Measurements from ENCODE around the gene NF2.

The NF2 gene

DNA sequence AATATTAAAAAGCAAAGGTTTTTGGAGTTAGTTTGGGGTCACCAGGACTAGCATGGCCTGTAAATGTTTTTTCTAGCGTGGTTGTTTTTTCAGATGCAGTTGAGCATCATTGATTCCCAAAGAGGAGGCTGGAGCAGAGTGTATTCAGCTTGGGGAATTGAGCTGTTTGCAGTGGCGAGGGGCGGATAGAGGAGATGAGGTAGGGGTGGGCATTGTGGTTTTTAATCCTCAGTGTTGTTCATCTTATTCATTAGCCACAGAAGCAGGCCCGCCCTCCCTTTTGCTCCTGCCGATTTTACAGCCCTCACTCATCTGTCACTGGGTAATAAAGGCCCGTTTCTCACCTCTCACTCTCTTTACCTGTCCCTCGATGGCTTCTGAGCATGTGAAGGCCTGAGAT is 51.4 kb downstream of the NF2 start:
- Histone ChIP-seq H3K4me3 (ENCODE audit: insufficient read length, low read depth) (no peak overlapping the region), H3K9me3 (ENCODE audit: insufficient read depth, low read length) (no peaks in the 10 kb centered on the region), H3K36me3 (ENCODE audit: insufficient read depth, insufficient read length, low read length) (peaks cover 24% of the 10 kb centered on the region), H3K4me1 (ENCODE audit: insufficient read depth, insufficient read length) (no peaks in the 10 kb centered on the region), H3K9ac (ENCODE audit: insufficient read length, low read depth) (no peak overlapping the region), H3K27me3 (ENCODE audit: insufficient read depth, insufficient read length) (no peaks in the 10 kb centered on the region)
- DNase-seq (ENCODE audit: low read depth, low spot score), result no peak
- TF ChIP-seq ZNF274 (IDR thresholded peaks at IDR 0.05; ENCODE audit: low read depth, low read length), result no peak
- TF ChIP-seq SUZ12 (IDR thresholded peaks at IDR 0.05; ENCODE audit: extremely low read depth, insufficient read depth, insufficient read length), result no peak
- no peak for TF ChIP-seq YY1 (IDR thresholded peaks at IDR 0.05; ENCODE audit: insufficient read depth, insufficient read length)

- H3K27me3 ChIP-seq (ENCODE audit: insufficient read depth, insufficient read length), result no peaks in the 10 kb centered on the region
- no peak overlapping the region for H3K9ac ChIP-seq (ENCODE audit: insufficient read length, low read depth)
- H3K4me3 ChIP-seq (ENCODE audit: insufficient read length, low read depth), result no peak overlapping the region
- peaks cover 44% of the 10 kb centered on the region for H3K36me3 ChIP-seq (ENCODE audit: insufficient read depth, insufficient read length, low read length)
- TF ChIP-seq SUZ12 (IDR thresholded peaks at IDR 0.05; ENCODE audit: extremely low read depth, insufficient read depth, insufficient read length), result no peak
- no peak for TF ChIP-seq ZNF274 (IDR thresholded peaks at IDR 0.05; ENCODE audit: low read depth, low read length)
- no peak for TF ChIP-seq YY1 (IDR thresholded peaks at IDR 0.05; ENCODE audit: insufficient read depth, insufficient read length)
- DNase-seq (ENCODE audit: low read depth, low spot score), result no peak
- H3K9me3 ChIP-seq (ENCODE audit: insufficient read depth, low read length), result no peaks in the 10 kb centered on the region
- no peaks in the 10 kb centered on the region for H3K4me1 ChIP-seq (ENCODE audit: insufficient read depth, insufficient read length)
Observed at GRCh38 chr22:29658176-29658575, 54.7 kb downstream of the NF2 start.

DNA sequence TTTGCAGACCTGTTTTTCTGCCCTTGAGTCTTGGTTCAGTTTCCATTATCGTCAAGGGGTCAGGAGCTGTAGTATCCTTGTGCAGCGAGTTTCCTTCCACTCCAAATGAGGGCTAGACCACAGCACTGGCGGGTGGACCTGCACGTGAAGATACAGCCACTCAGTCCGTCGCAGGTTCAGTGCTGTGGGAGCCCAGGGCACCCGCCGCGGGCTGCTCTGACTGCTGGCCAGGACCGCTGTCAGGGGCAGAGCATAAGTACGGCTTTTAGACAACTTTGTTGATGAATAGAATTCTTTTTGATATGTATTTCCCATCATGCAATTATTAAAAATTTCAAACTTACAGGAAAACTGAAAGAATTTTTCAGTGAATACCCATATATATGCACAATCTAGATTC is 56.6 kb downstream of the NF2 start:
- no peak overlapping the region for H3K4me3 ChIP-seq (ENCODE audit: insufficient read length, low read depth)
- no peaks in the 10 kb centered on the region for H3K9me3 ChIP-seq (ENCODE audit: insufficient read depth, low read length)
- peaks cover 2% of the 10 kb centered on the region for H3K4me1 ChIP-seq (ENCODE audit: insufficient read depth, insufficient read length)
- H3K36me3 ChIP-seq (ENCODE audit: insufficient read depth, insufficient read length, low read length), result peaks cover 51% of the 10 kb centered on the region
- no peak overlapping the region for H3K9ac ChIP-seq (ENCODE audit: insufficient read length, low read depth)
- TF ChIP-seq SUZ12 (IDR thresholded peaks at IDR 0.05; ENCODE audit: extremely low read depth, insufficient read depth, insufficient read length) (no peak), YY1 (IDR thresholded peaks at IDR 0.05; ENCODE audit: insufficient read depth, insufficient read length) (no peak), ZNF274 (IDR thresholded peaks at IDR 0.05; ENCODE audit: low read depth, low read length) (no peak)
- H3K27me3 ChIP-seq (ENCODE audit: insufficient read depth, insufficient read length), result no peaks in the 10 kb centered on the region
- DNase-seq (ENCODE audit: low read depth, low spot score), result no peak

DNA sequence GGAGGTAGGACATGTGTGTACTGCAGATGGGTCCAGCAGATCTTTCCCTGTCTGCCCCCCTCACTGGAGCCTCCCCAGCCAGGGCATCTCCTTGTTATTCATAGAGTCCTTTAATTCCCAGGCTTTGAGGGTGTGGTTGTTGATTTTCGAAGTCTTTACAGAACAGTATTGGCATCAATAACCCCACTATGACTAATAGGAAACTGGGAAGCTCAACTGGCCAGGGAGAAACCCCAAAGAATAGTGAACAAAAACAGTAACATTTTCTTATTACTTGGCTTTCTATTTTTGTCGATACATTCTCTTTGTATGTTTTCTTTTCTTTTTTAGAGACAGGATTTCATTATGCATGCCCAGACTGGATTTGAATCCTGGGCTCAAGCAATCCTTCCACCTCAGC is 57.9 kb downstream of the NF2 start:
- Histone ChIP-seq H3K4me1 (ENCODE audit: insufficient read depth, insufficient read length) (peaks cover 2% of the 10 kb centered on the region), H3K9ac (ENCODE audit: insufficient read length, low read depth) (no peak overlapping the region), H3K36me3 (ENCODE audit: insufficient read depth, insufficient read length, low read length) (peaks cover 49% of the 10 kb centered on the region), H3K27me3 (ENCODE audit: insufficient read depth, insufficient read length) (no peaks in the 10 kb centered on the region), H3K4me3 (ENCODE audit: insufficient read length, low read depth) (no peak overlapping the region), H3K9me3 (ENCODE audit: insufficient read depth, low read length) (no peaks in the 10 kb centered on the region)
- no peak for TF ChIP-seq SUZ12 (IDR thresholded peaks at IDR 0.05; ENCODE audit: extremely low read depth, insufficient read depth, insufficient read length)
- TF ChIP-seq ZNF274 (IDR thresholded peaks at IDR 0.05; ENCODE audit: low read depth, low read length), result no peak
- TF ChIP-seq YY1 (IDR thresholded peaks at IDR 0.05; ENCODE audit: insufficient read depth, insufficient read length), result no peak
- no peak for DNase-seq (ENCODE audit: low read depth, low spot score)

DNA sequence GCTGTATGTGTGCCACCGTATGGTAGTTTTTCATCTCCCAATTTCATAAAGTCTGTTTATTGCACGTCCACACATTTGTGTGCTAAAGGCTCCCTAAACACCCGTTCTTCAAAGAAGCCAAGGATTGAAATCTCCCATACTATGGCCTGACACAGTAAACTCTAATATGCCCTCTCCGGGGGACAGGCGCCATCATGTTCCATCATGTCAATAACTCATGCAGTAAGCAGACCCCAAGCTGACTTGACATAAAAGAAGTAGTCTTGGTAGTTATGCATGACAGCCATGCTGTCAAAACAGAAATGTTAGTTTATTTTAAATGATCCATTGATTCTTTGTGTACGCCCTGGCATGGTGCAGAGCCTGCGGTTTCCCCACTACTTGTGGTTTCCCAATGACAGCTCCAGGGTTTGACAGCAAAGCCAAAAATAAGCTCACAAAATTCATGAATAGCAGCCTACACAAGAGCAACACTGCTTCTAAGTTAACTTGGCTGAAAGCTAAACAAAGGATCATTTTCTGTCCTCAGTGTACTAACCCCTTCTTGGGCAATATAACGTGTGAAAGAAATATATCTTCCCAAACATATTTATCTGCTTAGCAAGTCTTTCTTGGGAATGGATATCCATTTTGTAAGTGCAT is 59.9 kb downstream of the NF2 start:
- H3K4me1 ChIP-seq (ENCODE audit: insufficient read depth, insufficient read length), result peaks cover 2% of the 10 kb centered on the region
- peaks cover 48% of the 10 kb centered on the region for H3K36me3 ChIP-seq (ENCODE audit: insufficient read depth, insufficient read length, low read length)
- no peaks in the 10 kb centered on the region for H3K9me3 ChIP-seq (ENCODE audit: insufficient read depth, low read length)
- no peak overlapping the region for H3K9ac ChIP-seq (ENCODE audit: insufficient read length, low read depth)
- H3K27me3 ChIP-seq (ENCODE audit: insufficient read depth, insufficient read length), result no peaks in the 10 kb centered on the region
- no peak overlapping the region for H3K4me3 ChIP-seq (ENCODE audit: insufficient read length, low read depth)
- no peak for DNase-seq (ENCODE audit: low read depth, low spot score)
- TF ChIP-seq YY1 (IDR thresholded peaks at IDR 0.05; ENCODE audit: insufficient read depth, insufficient read length) (no peak), SUZ12 (IDR thresholded peaks at IDR 0.05; ENCODE audit: extremely low read depth, insufficient read depth, insufficient read length) (no peak)

GRCh38 chr22:29665486-29665885 is 62.1 kb downstream of the NF2 start:
- no peak overlapping the region for H3K9ac ChIP-seq (ENCODE audit: insufficient read length, low read depth)
- H3K27me3 ChIP-seq (ENCODE audit: insufficient read depth, insufficient read length), result no peaks in the 10 kb centered on the region
- peaks cover 50% of the 10 kb centered on the region for H3K36me3 ChIP-seq (ENCODE audit: insufficient read depth, insufficient read length, low read length)
- H3K4me1 ChIP-seq (ENCODE audit: insufficient read depth, insufficient read length), result peaks cover 2% of the 10 kb centered on the region
- no peaks in the 10 kb centered on the region for H3K9me3 ChIP-seq (ENCODE audit: insufficient read depth, low read length)
- no peak for TF ChIP-seq ZNF274 (IDR thresholded peaks at IDR 0.05; ENCODE audit: low read depth, low read length)
- TF ChIP-seq SUZ12 (IDR thresholded peaks at IDR 0.05; ENCODE audit: extremely low read depth, insufficient read depth, insufficient read length), result no peak
- TF ChIP-seq YY1 (IDR thresholded peaks at IDR 0.05; ENCODE audit: insufficient read depth, insufficient read length), result no peak
- no peak for DNase-seq (ENCODE audit: low read depth, low spot score)
- H3K4me3 ChIP-seq (ENCODE audit: insufficient read length, low read depth), result no peak overlapping the region

DNA sequence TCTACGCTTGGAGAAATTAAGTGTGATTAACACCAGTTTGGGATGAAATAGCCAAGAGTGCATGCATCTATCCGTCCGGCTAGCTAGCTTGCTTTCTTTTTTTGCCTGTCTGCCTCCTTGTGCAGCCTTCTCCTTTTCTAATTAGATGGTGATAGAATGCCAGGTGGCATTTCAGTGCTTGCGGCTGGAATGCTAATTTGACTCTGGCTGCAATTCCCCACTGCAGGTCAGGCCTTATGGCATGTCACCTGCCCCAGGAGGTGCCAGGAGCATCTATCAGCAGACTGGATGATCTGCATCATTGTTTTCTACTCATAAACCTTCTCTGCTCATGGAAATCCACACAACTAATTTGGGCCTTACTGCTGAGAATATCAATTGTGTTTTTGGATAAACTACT is 65.2 kb downstream of the NF2 start:
- no peak for TF ChIP-seq ZNF274 (IDR thresholded peaks at IDR 0.05; ENCODE audit: low read depth, low read length)
- TF ChIP-seq YY1 (IDR thresholded peaks at IDR 0.05; ENCODE audit: insufficient read depth, insufficient read length), result no peak
- no peak for TF ChIP-seq SUZ12 (IDR thresholded peaks at IDR 0.05; ENCODE audit: extremely low read depth, insufficient read depth, insufficient read length)
- Histone ChIP-seq H3K27me3 (ENCODE audit: insufficient read depth, insufficient read length) (no peaks in the 10 kb centered on the region), H3K9me3 (ENCODE audit: insufficient read depth, low read length) (no peaks in the 10 kb centered on the region), H3K36me3 (ENCODE audit: insufficient read depth, insufficient read length, low read length) (peaks cover 45% of the 10 kb centered on the region), H3K4me3 (ENCODE audit: insufficient read length, low read depth) (no peak overlapping the region), H3K4me1 (ENCODE audit: insufficient read depth, insufficient read length) (peaks cover 2% of the 10 kb centered on the region), H3K9ac (ENCODE audit: insufficient read length, low read depth) (no peak overlapping the region)
- DNase-seq (ENCODE audit: low read depth, low spot score), result no peak

All from NT2/D1 (cell line).